Measurements from ENCODE around the gene NLGN3.

- TF ChIP-seq CTCF (IDR thresholded peaks at IDR 0.05; ENCODE audit: control extremely low read depth in 1 of 3, insufficient read depth in 1 of 3, low read depth in 1 of 3, low read length in 3 of 3): no peak
- TF ChIP-seq POLR2A (IDR thresholded peaks at IDR 0.05; ENCODE audit: control extremely low read depth in 1 of 2, low read depth in 2 of 2, low read length in 2 of 2): no peak
- no peak for TF ChIP-seq SIX5 (IDR thresholded peaks at IDR 0.05; ENCODE audit: low read depth, low read length)
- TF ChIP-seq NANOG (IDR thresholded peaks at IDR 0.05; ENCODE audit: insufficient read depth, low read depth, low read length, poor library complexity, severe bottlenecking): no peak
These were observed 46.6 kb downstream of the NLGN3 start for GRCh38 chrX:71191248-71191647.
